ENCODE data around the gene LSAMP.

GRCh38 chr3:116057400-116058006 lies 387.8 kb downstream of the LSAMP start:
- TF ChIP-seq POLR2A (IDR thresholded peaks at IDR 0.05) (no peak), POLR2AphosphoS5 (IDR thresholded peaks at IDR 0.05) (no peak)
- TF ChIP-seq, protein P1, sequence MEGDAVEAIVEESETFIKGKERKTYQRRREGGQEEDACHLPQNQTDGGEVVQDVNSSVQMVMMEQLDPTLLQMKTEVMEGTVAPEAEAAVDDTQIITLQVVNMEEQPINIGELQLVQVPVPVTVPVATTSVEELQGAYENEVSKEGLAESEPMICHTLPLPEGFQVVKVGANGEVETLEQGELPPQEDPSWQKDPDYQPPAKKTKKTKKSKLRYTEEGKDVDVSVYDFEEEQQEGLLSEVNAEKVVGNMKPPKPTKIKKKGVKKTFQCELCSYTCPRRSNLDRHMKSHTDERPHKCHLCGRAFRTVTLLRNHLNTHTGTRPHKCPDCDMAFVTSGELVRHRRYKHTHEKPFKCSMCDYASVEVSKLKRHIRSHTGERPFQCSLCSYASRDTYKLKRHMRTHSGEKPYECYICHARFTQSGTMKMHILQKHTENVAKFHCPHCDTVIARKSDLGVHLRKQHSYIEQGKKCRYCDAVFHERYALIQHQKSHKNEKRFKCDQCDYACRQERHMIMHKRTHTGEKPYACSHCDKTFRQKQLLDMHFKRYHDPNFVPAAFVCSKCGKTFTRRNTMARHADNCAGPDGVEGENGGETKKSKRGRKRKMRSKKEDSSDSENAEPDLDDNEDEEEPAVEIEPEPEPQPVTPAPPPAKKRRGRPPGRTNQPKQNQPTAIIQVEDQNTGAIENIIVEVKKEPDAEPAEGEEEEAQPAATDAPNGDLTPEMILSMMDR (IDR thresholded peaks at IDR 0.05): no peak
